GM19238 (cell line): ENCODE data around the gene WDFY1.

Source experiments
- DNase-seq: peaks from one replicate; pipeline ENCODE4 v3.0.0; 2011; ENCODE audit warnings: low spot score; ENCODE audit not compliant: insufficient read length

WDFY1 gene

GRCh38 chr2:223860809-223861738 is 84.1 kb downstream of the WDFY1 start:
- no peak for DNase-seq

DNA sequence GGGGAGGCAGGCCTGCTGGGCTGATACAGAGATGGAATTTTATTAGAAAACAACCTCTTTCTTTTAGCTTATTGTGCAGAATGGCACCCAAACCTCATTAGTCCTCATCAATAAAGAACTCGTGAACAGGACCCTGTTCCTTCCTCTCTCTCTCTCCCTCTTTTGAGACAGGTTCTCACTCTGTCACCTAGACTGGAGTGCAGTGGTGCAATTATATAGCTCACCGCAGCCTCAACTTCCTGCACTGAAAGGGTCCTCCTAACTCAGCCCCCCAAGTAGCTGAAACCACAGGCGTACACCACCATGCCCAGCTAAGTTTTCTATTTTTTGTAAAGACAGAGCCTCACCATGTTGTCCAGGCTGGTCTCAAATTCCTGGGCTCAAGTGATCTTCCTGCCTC is 86.1 kb downstream of the WDFY1 start:
- DNase-seq = no peak

- no peak for DNase-seq
These were observed 88.6 kb downstream of the WDFY1 start for GRCh38 chr2:223856584-223856983.

GRCh38 chr2:223856021-223856420 is 89.1 kb downstream of the WDFY1 start:
- no peak for DNase-seq

DNA sequence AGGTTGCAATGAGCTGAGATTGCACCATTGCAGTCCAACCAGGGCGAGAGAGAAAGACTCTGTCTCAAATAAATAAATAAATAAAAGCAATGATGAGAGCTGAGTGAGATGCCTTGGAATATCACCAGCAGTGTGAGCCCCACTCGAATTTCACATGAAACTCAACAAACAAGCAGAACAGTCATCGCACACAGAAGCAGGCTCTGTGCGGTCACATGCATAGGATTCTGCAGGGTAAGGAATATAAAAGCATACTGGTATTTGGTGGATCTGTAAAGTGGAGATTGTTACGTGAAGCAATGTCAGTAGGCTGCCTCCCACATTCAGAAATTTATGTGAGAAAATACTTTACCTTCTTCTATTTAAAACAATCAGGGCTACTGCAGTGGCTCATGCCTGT is 89.7 kb downstream of the WDFY1 start:
- no peak for DNase-seq

GRCh38 chr2:223854741-223855140 is 90.4 kb downstream of the WDFY1 start:
- no peak for DNase-seq

DNA sequence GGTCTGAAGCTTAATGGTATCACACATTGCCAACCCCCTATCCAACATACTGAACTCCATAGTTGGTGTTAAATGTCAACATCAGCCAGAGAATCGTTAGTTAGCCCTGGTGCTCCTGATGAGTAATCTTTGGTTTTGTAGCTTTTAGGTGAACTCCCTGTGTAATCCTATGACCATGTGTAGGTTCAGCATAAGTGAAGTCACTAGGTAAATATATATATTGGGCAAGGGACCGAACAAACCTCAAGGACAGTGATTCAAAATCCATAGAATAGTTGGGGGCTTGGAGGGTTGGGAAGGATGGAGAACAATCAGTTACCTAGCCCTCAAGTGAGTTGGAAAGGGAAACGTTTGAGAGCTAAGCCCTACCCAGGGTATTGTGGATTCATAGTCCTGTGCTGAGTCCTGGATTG is 91.7 kb downstream of the WDFY1 start:
- DNase-seq = no peak

GRCh38 chr2:223852281-223852795 is 92.8 kb downstream of the WDFY1 start:
- DNase-seq = no peak

- DNase-seq = no peak
These were observed 97.7 kb downstream of the WDFY1 start for GRCh38 chr2:223847410-223847809.

GRCh38 chr2:223846515-223846914 is 98.6 kb downstream of the WDFY1 start:
- DNase-seq = no peak

DNA sequence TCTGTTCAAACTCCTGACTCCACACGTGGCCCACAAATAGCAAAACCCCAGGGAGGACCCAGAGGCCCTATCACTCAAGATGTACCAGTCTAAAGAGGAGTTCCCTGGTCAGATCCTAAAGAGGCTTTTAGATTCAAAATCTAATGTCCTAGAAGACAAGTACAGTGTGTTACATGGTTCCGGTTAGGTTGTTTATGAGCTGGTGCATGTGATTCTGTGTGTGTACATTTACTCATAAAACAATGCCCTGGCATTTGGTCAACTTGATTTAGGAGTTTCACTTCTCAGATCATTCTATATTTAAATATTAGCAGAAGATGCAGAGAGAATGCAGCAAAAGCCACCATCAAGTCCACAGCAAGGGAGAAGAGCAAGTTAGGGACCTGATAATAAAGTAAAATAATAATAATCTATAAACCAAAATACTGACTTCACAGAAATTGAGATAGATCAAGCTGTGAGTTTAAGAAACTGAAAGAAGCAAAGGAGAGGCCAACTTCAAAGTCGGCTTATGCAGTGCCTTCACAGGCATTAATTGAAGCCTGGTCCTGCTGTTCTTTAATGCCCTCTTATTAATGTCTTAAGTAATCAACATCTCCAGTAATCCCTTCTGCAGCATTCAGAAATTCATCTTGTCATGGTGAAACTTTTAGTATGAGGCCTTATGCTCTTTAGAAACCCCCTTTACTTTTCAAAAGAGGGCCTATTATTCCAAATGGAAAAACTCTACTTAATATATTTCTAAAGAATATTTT is 103.5 kb downstream of the WDFY1 start:
- no peak for DNase-seq

DNA sequence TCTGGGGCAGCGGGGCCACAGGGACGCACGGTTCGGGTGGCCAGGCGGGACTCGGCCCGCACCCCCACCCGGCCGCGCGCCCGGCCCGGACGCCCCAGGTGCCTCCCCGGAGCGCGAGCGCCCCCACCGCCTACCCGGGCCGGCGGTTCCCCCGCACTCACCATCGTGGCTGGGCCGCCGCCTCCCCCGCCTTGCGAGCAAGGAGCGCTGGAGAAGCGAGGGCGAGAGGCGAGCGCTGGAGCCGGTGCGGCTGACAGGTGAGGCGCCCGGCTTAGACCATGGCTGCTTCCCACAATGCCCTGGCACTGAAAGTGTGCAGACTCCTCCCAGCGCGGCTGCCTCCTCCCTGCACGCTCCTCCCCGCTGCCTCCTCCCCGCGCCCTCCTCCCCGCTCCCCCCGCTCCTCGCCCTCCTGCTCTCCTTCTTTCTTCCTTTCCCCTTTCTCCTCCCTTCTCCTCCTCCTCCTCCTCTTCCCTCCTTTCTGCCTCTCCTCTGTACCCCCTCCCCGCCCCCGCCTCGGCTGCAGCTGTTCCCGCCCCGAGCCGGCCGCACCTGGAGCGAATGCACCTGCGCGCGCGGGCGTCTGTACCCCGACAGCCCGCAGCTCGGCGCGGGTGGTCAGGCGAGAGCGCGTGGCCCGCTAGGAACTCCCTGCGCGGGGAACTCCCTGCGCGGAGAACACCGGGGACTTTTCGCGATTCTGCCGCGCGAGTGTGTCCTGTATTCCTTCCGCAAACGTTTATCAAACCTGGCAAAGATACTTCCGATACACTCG is 107.7 kb downstream of the WDFY1 start, which contains the start of gene AP1S3:
Gene AP1S3 (minus strand): TSS at position 296 of the 775 bp plus-strand sequence. CDS start 132 bp downstream, at position 164.
- DNase-seq = peak; percentile 88

DNA sequence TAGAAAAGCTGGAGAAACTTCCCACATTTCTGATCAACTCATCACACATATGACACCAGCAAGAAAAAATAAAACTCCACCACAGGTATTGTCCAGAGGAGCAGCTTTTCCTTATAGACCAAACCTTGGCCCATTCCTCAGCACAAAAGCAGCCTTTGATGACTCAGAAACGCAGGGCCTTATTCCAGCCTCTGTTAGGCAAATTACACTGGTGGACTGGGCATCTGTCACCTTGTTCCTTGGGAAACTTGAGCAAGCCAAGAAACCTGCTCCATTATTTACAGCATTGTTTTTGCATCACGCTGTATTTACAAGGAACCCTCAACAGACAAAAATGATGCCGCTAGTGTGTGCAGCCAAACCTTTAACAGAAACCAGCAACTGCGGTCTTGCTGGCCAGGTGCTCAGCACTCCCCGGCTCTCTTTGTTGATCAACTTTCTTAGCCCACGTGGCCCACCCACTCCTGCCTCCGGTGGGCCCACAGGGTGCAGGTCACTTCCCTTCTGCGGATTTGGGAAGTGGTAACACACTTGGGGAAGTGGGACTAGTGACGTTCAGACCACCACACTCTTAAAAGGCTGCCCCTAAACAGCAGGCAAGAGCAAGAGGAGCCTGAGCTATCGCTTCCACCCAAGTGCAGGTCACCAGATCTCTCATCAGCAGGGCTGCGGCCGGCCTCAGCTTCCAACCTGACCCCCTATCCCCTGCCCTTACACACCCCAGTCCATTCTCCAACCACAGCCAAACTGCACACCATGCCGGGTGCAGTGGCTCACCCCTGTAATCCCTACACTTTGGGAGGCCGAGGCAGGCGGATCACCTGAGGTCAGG is 109.2 kb downstream of the WDFY1 start:
- peak; percentile 71 for DNase-seq

DNA sequence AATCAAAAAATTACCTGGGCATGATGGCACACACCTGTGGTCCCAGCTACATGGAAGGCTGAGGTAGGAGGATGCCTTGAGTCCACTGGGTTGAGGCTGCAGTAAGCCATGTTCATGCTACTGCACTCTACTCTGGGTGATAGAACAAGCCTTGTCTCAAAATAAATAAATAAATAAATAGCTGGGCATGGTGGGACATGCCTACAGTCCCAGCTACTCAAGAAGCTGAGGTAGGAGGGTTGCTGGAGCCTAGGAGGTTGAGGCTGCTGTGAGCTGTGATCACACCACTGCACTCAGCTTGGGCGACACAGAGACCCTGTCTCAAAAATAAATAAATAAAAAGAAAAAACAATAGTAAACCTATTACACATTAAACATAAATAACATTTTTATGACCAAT is 110.7 kb downstream of the WDFY1 start:
- DNase-seq = no peak

GRCh38 chr2:223832241-223832903 is 112.8 kb downstream of the WDFY1 start:
- DNase-seq = no peak

GRCh38 chr2:223829128-223829527 is 116.0 kb downstream of the WDFY1 start:
- DNase-seq = no peak

GRCh38 chr2:223828314-223828713 is 116.8 kb downstream of the WDFY1 start:
- no peak for DNase-seq

GRCh38 chr2:223826995-223827394 is 118.1 kb downstream of the WDFY1 start:
- DNase-seq = no peak
